ENCODE results near the gene CWC22.

The CWC22 gene

GRCh38 chr2:180048251-180048650 lies 41.2 kb upstream of the CWC22 start:
- no peaks in the 10 kb centered on the region for H3K79me2 ChIP-seq (ENCODE audit: low read length)
- H3K9me3 ChIP-seq (ENCODE audit: insufficient read depth, low read length), result no peaks in the 10 kb centered on the region
- H3K4me3 ChIP-seq (ENCODE audit: low read length), result no peak overlapping the region
- no peak overlapping the region for H3K9ac ChIP-seq (ENCODE audit: low read length)
- no peak overlapping the region for H3K27ac ChIP-seq (ENCODE audit: low read length)
- no peak overlapping the region for H2AFZ ChIP-seq (ENCODE audit: low read depth, low read length)
- H3K36me3 ChIP-seq (replicated peaks; ENCODE audit: low read depth, low read length), result no peaks in the 10 kb centered on the region
- H3K27me3 ChIP-seq (ENCODE audit: low read depth, low read length), result no peaks in the 10 kb centered on the region
- TF ChIP-seq EZH2phosphoT487 (IDR thresholded peaks at IDR 0.05; ENCODE audit: low read depth) (no peak), CTCF (IDR thresholded peaks at IDR 0.05; ENCODE audit: low read depth, low read length) (no peak)
- H3K4me1 ChIP-seq (ENCODE audit: low read length), result no peaks in the 10 kb centered on the region
- H4K20me1 ChIP-seq (ENCODE audit: insufficient read depth, low read length), result no peaks in the 10 kb centered on the region
- no peak overlapping the region for H3K4me2 ChIP-seq (ENCODE audit: low read length)

DNA sequence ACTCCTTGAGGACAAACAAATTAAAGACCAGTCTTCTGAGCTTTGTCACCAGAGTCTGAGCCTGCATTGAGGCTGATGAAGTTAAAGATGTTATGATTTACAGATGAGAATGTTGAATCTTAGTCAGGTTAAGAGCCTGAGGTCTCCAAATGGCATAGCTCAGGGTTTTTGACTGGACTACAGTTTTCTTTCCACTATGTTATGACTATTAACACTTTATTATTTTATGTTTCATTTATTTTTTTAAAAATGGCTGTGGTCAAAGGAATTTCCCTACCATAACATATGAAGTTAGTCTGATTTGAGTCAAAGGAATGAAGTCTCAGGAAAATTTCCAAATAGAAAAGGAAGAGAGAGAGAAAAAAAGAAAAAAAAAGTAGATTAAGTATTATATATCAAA lies 39.7 kb upstream of the CWC22 start:
- H3K9me3 ChIP-seq (ENCODE audit: insufficient read depth, low read length), result no peaks in the 10 kb centered on the region
- no peak overlapping the region for H3K9ac ChIP-seq (ENCODE audit: low read length)
- no peaks in the 10 kb centered on the region for H3K36me3 ChIP-seq (replicated peaks; ENCODE audit: low read depth, low read length)
- H3K4me2 ChIP-seq (ENCODE audit: low read length), result no peak overlapping the region
- H3K79me2 ChIP-seq (ENCODE audit: low read length), result no peaks in the 10 kb centered on the region
- no peak overlapping the region for H3K27ac ChIP-seq (ENCODE audit: low read length)
- H2AFZ ChIP-seq (ENCODE audit: low read depth, low read length), result no peak overlapping the region
- no peak overlapping the region for H3K4me3 ChIP-seq (ENCODE audit: low read length)
- TF ChIP-seq EZH2phosphoT487 (IDR thresholded peaks at IDR 0.05; ENCODE audit: low read depth), result no peak
- no peak for TF ChIP-seq CTCF (IDR thresholded peaks at IDR 0.05; ENCODE audit: low read depth, low read length)
- H3K4me1 ChIP-seq (ENCODE audit: low read length), result no peaks in the 10 kb centered on the region
- H3K27me3 ChIP-seq (ENCODE audit: low read depth, low read length), result no peaks in the 10 kb centered on the region
- no peaks in the 10 kb centered on the region for H4K20me1 ChIP-seq (ENCODE audit: insufficient read depth, low read length)

GRCh38 chr2:180046202-180046601 lies 39.1 kb upstream of the CWC22 start:
- H3K9me3 ChIP-seq (ENCODE audit: insufficient read depth, low read length), result no peaks in the 10 kb centered on the region
- H3K36me3 ChIP-seq (replicated peaks; ENCODE audit: low read depth, low read length), result no peaks in the 10 kb centered on the region
- no peak for TF ChIP-seq CTCF (IDR thresholded peaks at IDR 0.05; ENCODE audit: low read depth, low read length)
- no peak for TF ChIP-seq EZH2phosphoT487 (IDR thresholded peaks at IDR 0.05; ENCODE audit: low read depth)
- H3K27me3 ChIP-seq (ENCODE audit: low read depth, low read length), result no peaks in the 10 kb centered on the region
- H3K4me2 ChIP-seq (ENCODE audit: low read length), result no peak overlapping the region
- H3K79me2 ChIP-seq (ENCODE audit: low read length), result no peaks in the 10 kb centered on the region
- no peak overlapping the region for H3K4me3 ChIP-seq (ENCODE audit: low read length)
- H3K9ac ChIP-seq (ENCODE audit: low read length), result no peak overlapping the region
- no peak overlapping the region for H2AFZ ChIP-seq (ENCODE audit: low read depth, low read length)
- H3K27ac ChIP-seq (ENCODE audit: low read length), result no peak overlapping the region
- no peaks in the 10 kb centered on the region for H4K20me1 ChIP-seq (ENCODE audit: insufficient read depth, low read length)
- H3K4me1 ChIP-seq (ENCODE audit: low read length), result no peaks in the 10 kb centered on the region

GRCh38 chr2:180040146-180040925 lies 33.2 kb upstream of the CWC22 start:
- Histone ChIP-seq H3K4me2 (ENCODE audit: low read length) (no peak overlapping the region), H4K20me1 (ENCODE audit: insufficient read depth, low read length) (no peaks in the 10 kb centered on the region), H3K9ac (ENCODE audit: low read length) (no peak overlapping the region), H2AFZ (ENCODE audit: low read depth, low read length) (no peak overlapping the region), H3K4me3 (ENCODE audit: low read length) (no peak overlapping the region), H3K9me3 (ENCODE audit: insufficient read depth, low read length) (no peaks in the 10 kb centered on the region), H3K36me3 (replicated peaks; ENCODE audit: low read depth, low read length) (no peaks in the 10 kb centered on the region), H3K27me3 (ENCODE audit: low read depth, low read length) (no peaks in the 10 kb centered on the region), H3K79me2 (ENCODE audit: low read length) (no peaks in the 10 kb centered on the region), H3K27ac (ENCODE audit: low read length) (no peak overlapping the region), H3K4me1 (ENCODE audit: low read length) (no peaks in the 10 kb centered on the region)
- no peak for TF ChIP-seq CTCF (IDR thresholded peaks at IDR 0.05; ENCODE audit: low read depth, low read length)
- no peak for TF ChIP-seq EZH2phosphoT487 (IDR thresholded peaks at IDR 0.05; ENCODE audit: low read depth)

Data from OCI-LY3 (cell line).